Activated naive CD8-positive, alpha-beta T cell treated with anti-CD3 and anti-CD28 coated beads, Interleukin-2, amount 10 ng/mL, durations not matched to agents 7 days and 5 days (primary cell): Measurements from ENCODE around the gene ISG15. TPM values are rescaled to one million over a fixed set of nuclear protein-coding genes. Genes with fewer than 3 reads are reported as not detected.

ENCODE experiments used
- total RNA-seq, 2 experiments: library from RNA; stranded (reverse); gene quantifications; one replicate each; pipeline ENCODE4 v1.2.3, GENCODE V29; 2021

The ISG15 gene
- total RNA-seq, 2 experiments from 2014 or later: 425 to 457 TPM

Other genes with a start within 250 kb of the ISG15 start
- gene SAMD11, start 89.6 kb upstream of the ISG15 start, total RNA-seq: under 1 TPM in 1 of 2 experiments, not detected in 1; 0.22 TPM
- 10 to 100 TPM; 63.0 to 63.4 TPM for gene NOC2L, start 54.2 kb upstream of the ISG15 start, total RNA-seq
- gene KLHL17, start 52.9 kb upstream of the ISG15 start, total RNA-seq: 10 to 100 TPM; 35.3 to 35.4 TPM
- 1 to 10 TPM; 3.0 to 4.8 TPM for gene PLEKHN1, start 47.0 kb upstream of the ISG15 start, total RNA-seq
- not detected for gene PERM1, start 31.4 kb upstream of the ISG15 start, total RNA-seq
- gene HES4, start 13.4 kb upstream of the ISG15 start, total RNA-seq: 1 to 10 TPM in 1 of 2 experiments, under 1 TPM in 1; 0.60 to 1.1 TPM
- 10 to 100 TPM; 18.8 to 19.3 TPM for gene AGRN, start 6.6 kb downstream of the ISG15 start, total RNA-seq
- not detected for gene RNF223, start 60.8 kb downstream of the ISG15 start, total RNA-seq
- 10 to 100 TPM; 22.7 to 23.0 TPM for gene C1orf159, start 102.6 kb downstream of the ISG15 start, total RNA-seq
- gene TTLL10, start 160.4 kb downstream of the ISG15 start, total RNA-seq: not detected
- 10 to 100 TPM; 11.4 to 15.0 TPM for gene TNFRSF18, start 193.1 kb downstream of the ISG15 start, total RNA-seq
- gene TNFRSF4, start 200.7 kb downstream of the ISG15 start, total RNA-seq: 1 to 10 TPM; 2.4 to 3.1 TPM
- 100 to 1,000 TPM in 1 of 2 experiments, 10 to 100 TPM in 1; 99.1 to 103 TPM for gene SDF4, start 218.5 kb downstream of the ISG15 start, total RNA-seq
- 10 to 100 TPM; 19.1 to 19.6 TPM for gene B3GALT6, start 218.7 kb downstream of the ISG15 start, total RNA-seq
- gene C1QTNF12, start 233.2 kb downstream of the ISG15 start, total RNA-seq: 1 to 10 TPM; 2.2 to 4.4 TPM